AG04450 (cell line): Measurements from ENCODE around the gene HMX3. TPM values are rescaled to one million over a fixed set of nuclear protein-coding genes. Genes with fewer than 3 reads are reported as not detected.

Experiments
- CTCF ChIA-PET: fragments of 300-600, 350-600 bp; formaldehyde crosslinking; extraction: SDS; loops from one replicate; lab custom pipeline; 2022; ENCODE audit warnings: antibody characterized with exemption, inconsistent platforms; lab: Charles Lee
- POLR2A ChIA-PET: fragments of 350-600 bp; formaldehyde crosslinking; extraction: SDS; loops from one replicate; lab custom pipeline; 2021; ENCODE audit warnings: antibody characterized with exemption, inconsistent platforms; lab: Yijun Ruan, JAX
- DNase-seq: peaks from one replicate; pipeline ENCODE4 v3.0.0-alpha.2; 2011; ENCODE audit warnings: low read depth, low spot score
- H3K27ac ChIP-seq: one replicate; pipeline ENCODE4 v1.5.1; 2012; ENCODE audit warnings: low read depth, low read length, control low read depth
- H3K27me3 ChIP-seq: one replicate; pipeline ENCODE4 v1.6.0; 2012; ENCODE audit warnings: low read length; ENCODE audit not compliant: control insufficient read depth, insufficient read depth
- H3K4me3 ChIP-seq: 2 replicates; pipeline ENCODE4 v1.5.1; 2011; ENCODE audit warnings: mild to moderate bottlenecking, low read depth, low read length, control low read depth
- H3K9me3 ChIP-seq: 2 replicates; pipeline ENCODE4 v1.5.1; 2012; ENCODE audit warnings: low read length; ENCODE audit not compliant: control insufficient read depth, insufficient read depth
- CTCF ChIP-seq: IDR thresholded peaks from 2 replicates; pipeline ENCODE4 v1.5.1; 2011; ENCODE audit warnings: low read depth, low read length, control low read depth, inconsistent platforms
- polyA plus RNA-seq: library from polyadenylated mRNA; depleted of rRNA; stranded (reverse); fragments of >200 nt; gene quantifications from 2 replicates; pipeline ENCODE4 v1.2.3, GENCODE V29; 2011

Gene HMX3
- polyA plus RNA-seq, 1 experiment: not detected

- no peak overlapping the region for H3K27ac ChIP-seq
- H3K4me3 ChIP-seq: no peak overlapping the region
- CTCF ChIA-PET: no interaction called here
- POLR2A ChIA-PET: no interaction called here
- H3K27me3 ChIP-seq: no peaks in the 10 kb centered on the region
- DNase-seq: no peak
- no peaks in the 10 kb centered on the region for H3K9me3 ChIP-seq
- no peak for TF ChIP-seq CTCF
These were observed 42.9 kb upstream of the HMX3 start for GRCh38 chr10:123092635-123093414.

- ChIA-PET CTCF (no interaction called here), POLR2A (no interaction called here)
- no peak for TF ChIP-seq CTCF
- Histone ChIP-seq H3K9me3 (no peaks in the 10 kb centered on the region), H3K27ac (no peak overlapping the region), H3K27me3 (no peaks in the 10 kb centered on the region), H3K4me3 (no peak overlapping the region)
- no peak for DNase-seq
These were observed 42.3 kb upstream of the HMX3 start for GRCh38 chr10:123093489-123093888.

- DNase-seq: no peak
- Histone ChIP-seq H3K27me3 (no peaks in the 10 kb centered on the region), H3K27ac (no peak overlapping the region), H3K4me3 (no peak overlapping the region), H3K9me3 (peaks cover 4% of the 10 kb centered on the region; the same call in 1 of the 2 replicates)
- no peak for TF ChIP-seq CTCF
- CTCF ChIA-PET: no interaction called here
- POLR2A ChIA-PET: no interaction called here
These were observed 39.3 kb upstream of the HMX3 start for GRCh38 chr10:123096452-123096851.

- no peak overlapping the region for H3K27ac ChIP-seq
- H3K9me3 ChIP-seq: peaks cover 4% of the 10 kb centered on the region; the same call in 1 of the 2 replicates
- ChIA-PET POLR2A (no interaction called here), CTCF (no interaction called here)
- H3K4me3 ChIP-seq: no peak overlapping the region
- no peak for TF ChIP-seq CTCF
- DNase-seq: no peak
- H3K27me3 ChIP-seq: no peaks in the 10 kb centered on the region
These were observed 38.7 kb upstream of the HMX3 start for GRCh38 chr10:123097039-123097438.

- ChIA-PET POLR2A (no interaction called here), CTCF (no interaction called here)
- TF ChIP-seq CTCF: no peak
- H3K9me3 ChIP-seq: peaks cover 4% of the 10 kb centered on the region; the same call in 1 of the 2 replicates
- H3K27me3 ChIP-seq: no peaks in the 10 kb centered on the region
- no peak overlapping the region for H3K4me3 ChIP-seq
- no peak for DNase-seq
- no peak overlapping the region for H3K27ac ChIP-seq
These were observed 35.6 kb upstream of the HMX3 start for GRCh38 chr10:123100030-123100762.
